Epithelial cell of proximal tubule (primary cell): ENCODE data around the gene TAF8. TPM values are rescaled to one million over a fixed set of nuclear protein-coding genes. Genes with fewer than 3 reads are reported as not detected.

Source experiments
- DNase-seq: peaks from one replicate; pipeline ENCODE4 v3.0.0-alpha.2; 2011; ENCODE audit warnings: low read depth
- H3K4me3 ChIP-seq: 2 replicates; pipeline ENCODE4 v1.5.1; 2011; ENCODE audit warnings: low read depth, mild to moderate bottlenecking, low read length
- CTCF ChIP-seq: conservative IDR thresholded peaks from 2 replicates; pipeline ENCODE4 v1.5.1; 2012; ENCODE audit warnings: low read depth, mild to moderate bottlenecking, low read length
- total RNA-seq: library from RNA; depleted of rRNA; stranded (reverse); fragments of >200 nt; gene quantifications from 2 replicates; pipeline ENCODE4 v1.2.3, GENCODE V29; 2015

Gene TAF8
- total RNA-seq, 1 donor from 2014 or later: 10.8 TPM

DNA sequence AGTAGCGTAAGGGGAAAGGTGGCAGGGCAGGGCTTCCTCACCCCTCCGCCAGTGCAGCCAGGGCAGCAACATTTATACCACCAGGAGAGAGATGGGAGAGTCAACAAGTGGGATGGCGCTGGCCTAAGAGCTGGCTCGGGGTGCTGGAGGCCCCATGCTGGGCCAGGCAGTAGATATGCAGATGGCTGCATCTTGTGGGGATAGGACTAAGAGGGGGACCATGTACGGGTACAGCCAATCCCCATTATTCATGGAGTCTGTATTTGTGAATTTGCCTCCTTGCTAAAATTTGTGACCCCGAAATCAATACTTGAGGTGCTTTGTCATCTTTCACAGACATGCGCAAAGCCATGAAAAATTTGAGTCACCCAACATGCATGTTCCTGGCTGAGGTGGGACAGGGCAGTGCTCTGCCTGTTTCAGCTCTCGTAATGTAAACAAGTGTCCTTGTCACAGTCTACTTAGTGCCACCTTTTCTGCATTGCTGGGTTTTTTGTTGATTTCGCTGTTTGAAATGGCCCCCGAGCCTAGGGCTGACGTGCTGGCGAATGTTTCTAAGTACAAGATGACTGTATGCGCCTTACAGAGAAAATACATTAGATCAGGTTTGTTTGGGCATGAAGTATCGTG, 27.5 kb upstream of the TAF8 start:
- no peak for TF ChIP-seq CTCF
- H3K4me3 ChIP-seq: no peak overlapping the region
- DNase-seq: no peak

GRCh38 chr6:42025066-42025844, 25.1 kb upstream of the TAF8 start:
- H3K4me3 ChIP-seq: no peak overlapping the region
- no peak for DNase-seq
- TF ChIP-seq CTCF: no peak

GRCh38 chr6:42025845-42026243, 24.5 kb upstream of the TAF8 start:
- DNase-seq: no peak
- no peak overlapping the region for H3K4me3 ChIP-seq
- TF ChIP-seq CTCF: no peak

DNA sequence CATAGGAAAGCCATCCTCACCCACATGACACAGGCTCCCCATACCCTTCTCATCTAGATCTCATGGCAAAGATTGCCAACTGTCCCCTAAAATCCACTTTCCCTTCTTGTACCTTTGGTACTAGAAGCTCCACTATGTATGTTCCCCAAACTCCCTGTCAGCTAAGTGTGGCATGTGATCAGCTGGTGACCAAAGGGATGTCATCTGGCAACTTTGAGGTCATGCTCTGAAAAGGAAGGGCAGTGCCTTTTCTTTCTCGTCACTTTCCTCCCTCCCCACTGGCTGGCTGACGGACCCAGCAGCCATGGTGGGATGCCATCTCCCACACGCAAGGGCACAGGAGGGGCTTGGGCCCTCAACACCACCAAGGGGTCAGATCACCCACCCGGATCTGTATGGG, 23.8 kb upstream of the TAF8 start:
- no peak for TF ChIP-seq CTCF
- DNase-seq: no peak
- H3K4me3 ChIP-seq: no peak overlapping the region

- no peak for DNase-seq
These were observed 21.9 kb upstream of the TAF8 start for GRCh38 chr6:42028234-42029061.

More at GRCh38 chr6:42028234-42029061, 21.9 kb upstream of the TAF8 start:
- no peak overlapping the region for H3K4me3 ChIP-seq
- no peak for TF ChIP-seq CTCF
